Measurements from ENCODE around the gene MTPN.

The MTPN gene

DNA sequence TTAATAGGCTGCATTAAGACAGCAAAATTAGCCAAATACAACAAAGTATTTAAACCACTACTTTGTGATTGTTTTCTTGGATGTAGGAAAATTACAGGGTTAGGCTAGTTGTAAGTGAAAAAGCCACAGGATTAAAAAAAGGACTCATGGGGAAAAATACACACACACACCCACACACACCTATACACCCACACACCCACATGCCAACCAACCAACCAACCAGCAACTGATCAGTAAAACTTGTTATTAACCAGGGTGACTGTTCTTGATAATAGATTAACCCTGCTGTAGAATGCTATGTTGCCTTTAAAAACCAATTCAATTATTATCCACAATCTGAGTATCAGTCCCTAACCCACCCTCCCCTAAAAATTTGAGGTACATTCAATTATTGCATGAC is 49.0 kb downstream of the MTPN start:
- no peak overlapping the region for H3K4me2 ChIP-seq (ENCODE audit: low read length)
- TF ChIP-seq EZH2phosphoT487 (IDR thresholded peaks at IDR 0.05; ENCODE audit: low read depth): no peak
- no peak for TF ChIP-seq CTCF (IDR thresholded peaks at IDR 0.05; ENCODE audit: low read depth, low read length)

DNA sequence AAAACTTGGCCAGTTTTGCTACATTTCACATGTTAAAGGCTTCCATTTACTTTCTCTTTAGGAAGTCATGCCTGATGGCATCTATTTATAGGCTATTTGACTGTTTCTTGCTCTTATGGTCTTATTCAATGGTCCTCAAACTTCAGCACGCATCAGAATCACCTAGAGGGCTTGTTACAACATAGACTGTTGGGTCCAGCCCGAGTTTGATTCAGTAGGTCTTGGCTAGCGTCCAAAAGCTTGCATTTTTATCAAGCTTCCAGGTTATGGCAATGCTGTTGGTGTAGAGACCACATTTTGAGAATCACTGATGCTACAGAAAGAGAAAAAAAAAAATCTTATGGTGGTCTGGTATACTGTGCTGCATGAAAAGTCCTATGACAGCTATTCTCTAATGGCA is 51.9 kb downstream of the MTPN start:
- Histone ChIP-seq H3K9me3 (ENCODE audit: insufficient read depth, low read length) (peaks cover 6% of the 10 kb centered on the region; the same call in 1 of the 2 replicates), H3K36me3 (replicated peaks; ENCODE audit: low read depth, low read length) (peaks cover 46% of the 10 kb centered on the region), H3K79me2 (ENCODE audit: low read length) (peaks cover 4% of the 10 kb centered on the region; the same call in 1 of the 2 replicates), H3K9ac (ENCODE audit: low read length) (no peak overlapping the region), H3K27me3 (ENCODE audit: low read depth, low read length) (no peaks in the 10 kb centered on the region), H3K27ac (ENCODE audit: low read length) (no peak overlapping the region), H3K4me2 (ENCODE audit: low read length) (no peak overlapping the region), H4K20me1 (ENCODE audit: insufficient read depth, low read length) (peaks cover 39% of the 10 kb centered on the region), H2AFZ (ENCODE audit: low read depth, low read length) (no peak overlapping the region), H3K4me1 (ENCODE audit: low read length) (peaks cover 7% of the 10 kb centered on the region), H3K4me3 (ENCODE audit: low read length) (no peak overlapping the region)
- TF ChIP-seq CTCF (IDR thresholded peaks at IDR 0.05; ENCODE audit: low read depth, low read length) (no peak), EZH2phosphoT487 (IDR thresholded peaks at IDR 0.05; ENCODE audit: low read depth) (no peak)

More for the DNA sequence above, 49.0 kb downstream of the MTPN start:
- peaks cover 38% of the 10 kb centered on the region for H3K36me3 ChIP-seq (replicated peaks; ENCODE audit: low read depth, low read length)
- no peak overlapping the region for H3K9ac ChIP-seq (ENCODE audit: low read length)
- no peak overlapping the region for H2AFZ ChIP-seq (ENCODE audit: low read depth, low read length)
- H3K4me3 ChIP-seq (ENCODE audit: low read length): no peak overlapping the region
- no peaks in the 10 kb centered on the region for H3K9me3 ChIP-seq (ENCODE audit: insufficient read depth, low read length)
- peaks cover 28% of the 10 kb centered on the region for H3K79me2 ChIP-seq (ENCODE audit: low read length)
- H3K27me3 ChIP-seq (ENCODE audit: low read depth, low read length): no peaks in the 10 kb centered on the region
- H4K20me1 ChIP-seq (ENCODE audit: insufficient read depth, low read length): peaks cover 65% of the 10 kb centered on the region
- H3K27ac ChIP-seq (ENCODE audit: low read length): no peak overlapping the region
- no peaks in the 10 kb centered on the region for H3K4me1 ChIP-seq (ENCODE audit: low read length)

- Histone ChIP-seq H3K4me1 (ENCODE audit: low read length) (peaks cover 7% of the 10 kb centered on the region), H4K20me1 (ENCODE audit: insufficient read depth, low read length) (peaks cover 30% of the 10 kb centered on the region), H3K27ac (ENCODE audit: low read length) (no peak overlapping the region), H3K4me3 (ENCODE audit: low read length) (no peak overlapping the region), H3K79me2 (ENCODE audit: low read length) (no peaks in the 10 kb centered on the region), H2AFZ (ENCODE audit: low read depth, low read length) (no peak overlapping the region), H3K9me3 (ENCODE audit: insufficient read depth, low read length) (peaks cover 6% of the 10 kb centered on the region; the same call in 1 of the 2 replicates), H3K9ac (ENCODE audit: low read length) (no peak overlapping the region), H3K36me3 (replicated peaks; ENCODE audit: low read depth, low read length) (peaks cover 39% of the 10 kb centered on the region), H3K4me2 (ENCODE audit: low read length) (no peak overlapping the region), H3K27me3 (ENCODE audit: low read depth, low read length) (no peaks in the 10 kb centered on the region)
- TF ChIP-seq EZH2phosphoT487 (IDR thresholded peaks at IDR 0.05; ENCODE audit: low read depth) (no peak), CTCF (IDR thresholded peaks at IDR 0.05; ENCODE audit: low read depth, low read length) (no peak)
Measured at GRCh38 chr7:135924302-135924701, 52.9 kb downstream of the MTPN start.

GRCh38 chr7:135922263-135922662 is 54.9 kb downstream of the MTPN start:
- Histone ChIP-seq H3K4me2 (ENCODE audit: low read length) (no peak overlapping the region), H2AFZ (ENCODE audit: low read depth, low read length) (no peak overlapping the region), H3K9me3 (ENCODE audit: insufficient read depth, low read length) (peaks cover 6% of the 10 kb centered on the region; the same call in 1 of the 2 replicates)

More at GRCh38 chr7:135922263-135922662, 54.9 kb downstream of the MTPN start:
- Histone ChIP-seq H3K27me3 (ENCODE audit: low read depth, low read length) (no peaks in the 10 kb centered on the region), H3K4me3 (ENCODE audit: low read length) (no peak overlapping the region), H3K36me3 (replicated peaks; ENCODE audit: low read depth, low read length) (peaks cover 32% of the 10 kb centered on the region), H3K4me1 (ENCODE audit: low read length) (peaks cover 7% of the 10 kb centered on the region), H4K20me1 (ENCODE audit: insufficient read depth, low read length) (peaks cover 13% of the 10 kb centered on the region), H3K27ac (ENCODE audit: low read length) (no peak overlapping the region), H3K9ac (ENCODE audit: low read length) (no peak overlapping the region), H3K79me2 (ENCODE audit: low read length) (no peaks in the 10 kb centered on the region)
- TF ChIP-seq CTCF (IDR thresholded peaks at IDR 0.05; ENCODE audit: low read depth, low read length): no peak
- no peak for TF ChIP-seq EZH2phosphoT487 (IDR thresholded peaks at IDR 0.05; ENCODE audit: low read depth)

Data from OCI-LY3 (cell line).